SU-DHL-6 (cell line): Measurements from ENCODE around the gene REEP3.

Experiments used
- CTCF ChIP-seq: fragments of 200-600 bp; sonication (generic); IDR thresholded peaks from one replicate; pipeline ENCODE4 v1.5.1; 2017; ENCODE audit warnings: antibody characterized with exemption, mild to moderate bottlenecking, low read length, moderate library complexity; ENCODE audit not compliant: insufficient read depth, poor library complexity, severe bottlenecking
- EZH2phosphoT487 ChIP-seq: fragments of 200-600 bp; sonication (generic), shearing (Covaris generic); conservative IDR thresholded peaks from 2 replicates; pipeline ENCODE4 v1.6.1; 2018; ENCODE audit warnings: mild to moderate bottlenecking, antibody characterized with exemption, low read length, moderate library complexity, mixed read lengths

- TF ChIP-seq CTCF (no peak), EZH2phosphoT487 (no peak)
These were observed 41.0 kb upstream of the REEP3 start for GRCh38 chr10:63480237-63480636.
